Measurements from ENCODE around the gene JCHAIN.
"Not testable (repeated sequence)": the region's sequence is repeated elsewhere in the genome, so short reads cannot be mapped to it uniquely, and the experiment has no call there.

The JCHAIN gene

DNA sequence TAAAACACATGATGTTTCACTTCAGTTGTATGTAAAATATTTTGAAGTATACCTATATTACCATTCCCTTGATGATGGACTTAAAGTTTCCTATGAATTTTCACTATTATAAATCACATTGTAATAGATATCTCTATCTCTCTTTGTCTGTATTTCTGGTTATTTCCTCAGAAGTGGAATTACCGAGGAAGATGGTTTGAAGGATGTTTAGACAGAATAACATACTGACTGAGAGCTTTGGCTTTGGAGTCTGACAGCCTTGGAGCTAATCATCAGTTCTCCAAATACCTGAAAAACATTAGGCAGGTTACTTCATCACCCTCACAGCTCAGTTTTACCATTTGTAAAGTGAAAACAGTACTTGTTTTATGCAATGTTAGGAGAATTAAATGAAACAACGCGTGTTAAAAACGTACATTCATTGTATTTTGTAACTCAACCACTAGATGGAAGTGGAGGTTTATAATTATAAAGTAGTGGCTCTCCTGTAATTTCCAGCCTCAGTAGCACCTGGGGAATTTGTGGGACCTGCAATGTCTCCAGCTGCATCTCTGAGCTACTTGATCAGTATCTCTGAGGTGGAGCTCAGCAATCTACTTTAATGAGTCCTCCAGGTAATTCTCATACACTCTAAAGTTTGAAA is 14.3 kb downstream of the JCHAIN start:
- ATAC-seq (replicated peaks) = peak; percentile 46
- peaks cover 0 to 3% of the 10 kb centered on the region in 2 donors for H3K4me1 Mint-ChIP-seq (ENCODE audit: low read depth in 2 of 2)

DNA sequence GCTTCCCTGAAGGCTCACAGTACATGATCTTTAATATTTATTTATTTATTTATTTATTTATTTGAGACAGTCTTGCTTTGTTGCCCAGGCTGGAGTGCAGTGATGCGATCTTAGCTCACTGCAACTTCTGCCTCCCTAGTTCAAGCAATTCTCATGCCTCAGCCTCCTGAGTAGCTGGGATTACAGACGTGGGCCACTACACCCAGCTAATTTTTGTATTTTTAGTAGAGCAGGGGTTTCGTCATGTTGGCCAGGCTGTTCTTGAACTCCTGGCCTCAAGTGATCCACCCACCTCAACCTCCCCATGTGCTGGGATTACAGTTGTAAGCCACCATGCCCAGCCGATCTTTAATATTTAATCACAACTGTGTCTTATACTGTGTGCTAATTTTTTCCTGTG is 15.6 kb downstream of the JCHAIN start:
- H3K36me3 Mint-ChIP-seq (ENCODE audit: insufficient read depth); H3K4me3 Mint-ChIP-seq: not testable (repeated sequence)

More for the DNA sequence above, 14.3 kb downstream of the JCHAIN start:
- H3K4me3 Mint-ChIP-seq = no peak overlapping the region
- no peaks in the 10 kb centered on the region for H3K36me3 Mint-ChIP-seq (ENCODE audit: insufficient read depth)
- no peak for DNase-seq
- peaks cover 0 to 14% of the 10 kb centered on the region in 2 donors for H3K27me3 Mint-ChIP-seq
- no peak overlapping the region for H3K27ac Mint-ChIP-seq
- H3K9me3 Mint-ChIP-seq = no peaks in the 10 kb centered on the region

DNA sequence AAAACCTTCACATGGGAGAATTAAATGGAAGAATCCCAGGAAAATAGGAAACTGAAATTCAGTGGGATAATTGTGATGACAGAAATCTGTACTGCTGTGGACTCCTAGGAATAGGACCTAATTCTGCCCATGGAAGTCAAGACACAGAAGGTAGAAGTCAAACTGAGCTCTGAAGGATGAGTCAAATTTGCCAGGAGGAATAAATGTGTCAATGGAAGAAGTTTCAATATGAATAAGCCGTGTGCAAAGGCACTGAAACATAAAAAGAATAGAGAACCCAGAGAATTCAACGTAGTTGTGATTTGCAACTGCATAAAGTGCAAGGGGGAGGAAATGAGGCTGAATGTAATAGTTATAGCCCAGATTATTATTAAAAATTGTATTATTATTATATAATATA is 26.1 kb downstream of the JCHAIN start:
- Mint-ChIP-seq H3K9me3 (no peaks in the 10 kb centered on the region), H3K36me3 (ENCODE audit: insufficient read depth) (no peaks in the 10 kb centered on the region), H3K27ac (no peak overlapping the region), H3K4me1 (ENCODE audit: low read depth in 2 of 2) (no peaks in the 10 kb centered on the region), H3K27me3 (peaks cover 6 to 18% of the 10 kb centered on the region in 2 donors), H3K4me3 (no peak overlapping the region)
- ATAC-seq (replicated peaks) = no peak
- DNase-seq = no peak

More for the DNA sequence above, 15.6 kb downstream of the JCHAIN start:
- H3K27ac Mint-ChIP-seq; H3K9me3 Mint-ChIP-seq; ATAC-seq (replicated peaks); DNase-seq; H3K4me1 Mint-ChIP-seq (ENCODE audit: low read depth in 2 of 2): not testable (repeated sequence)
- peaks cover 0 to 14% of the 10 kb centered on the region in 2 donors for H3K27me3 Mint-ChIP-seq

DNA sequence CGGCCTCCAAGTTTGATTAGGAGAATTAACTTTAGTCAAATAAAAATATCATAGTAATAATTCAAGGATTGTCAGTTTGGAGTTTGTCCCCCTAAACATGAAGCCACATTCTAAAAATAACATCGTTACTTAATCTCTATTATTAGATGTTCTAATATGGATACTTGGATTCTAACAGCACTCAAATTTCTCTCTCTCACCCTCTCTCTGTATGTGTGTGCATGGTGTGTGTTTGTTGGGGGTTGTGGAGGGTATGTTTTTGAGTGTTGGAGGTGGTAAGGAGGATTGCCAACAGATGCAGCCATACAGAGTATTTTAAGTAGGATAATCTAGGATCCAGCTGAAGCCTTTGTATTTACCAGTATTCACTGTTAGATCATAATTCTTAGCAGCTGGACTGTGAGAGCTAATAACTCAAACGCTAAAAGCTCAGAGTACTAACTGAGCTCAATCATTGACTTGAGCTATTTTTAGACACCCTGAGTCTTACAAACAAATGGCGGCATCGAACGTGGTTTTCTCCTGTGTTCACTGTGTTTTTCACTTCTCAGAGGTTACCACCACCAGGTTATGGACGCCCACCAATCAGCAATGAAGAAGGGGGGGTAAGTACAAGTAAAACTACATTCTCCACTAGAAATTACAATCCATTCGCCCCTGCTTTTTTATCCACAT is 28.9 kb downstream of the JCHAIN start:
- no peak for DNase-seq
- H3K27me3 Mint-ChIP-seq = peaks cover 25 to 28% of the 10 kb centered on the region in 2 donors

DNA sequence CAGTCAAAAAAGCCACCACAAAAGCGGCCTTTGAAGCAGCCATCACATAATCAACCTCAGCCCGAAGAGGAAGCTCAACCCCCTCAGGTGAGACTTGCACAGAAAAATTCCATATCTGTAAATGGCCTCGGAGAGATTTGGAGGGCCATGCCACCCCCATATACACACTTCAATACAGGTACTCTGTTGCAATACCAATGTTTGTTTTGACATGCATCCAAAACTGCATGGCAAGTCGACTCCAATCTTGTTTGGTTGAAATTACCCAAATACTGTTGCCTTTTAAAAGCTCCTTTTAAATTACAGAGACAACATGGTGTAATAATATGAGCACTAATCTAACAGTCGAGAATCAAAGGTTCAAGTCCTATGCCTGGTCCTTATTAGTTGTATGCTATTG is 31.8 kb downstream of the JCHAIN start:
- Mint-ChIP-seq H3K9me3 (no peaks in the 10 kb centered on the region), H3K27me3 (peaks cover 16 to 23% of the 10 kb centered on the region in 2 donors), H3K4me3 (no peak overlapping the region), H3K36me3 (ENCODE audit: insufficient read depth) (peaks cover 2% of the 10 kb centered on the region), H3K27ac (no peak overlapping the region), H3K4me1 (ENCODE audit: low read depth in 2 of 2) (no peaks in the 10 kb centered on the region)
- DNase-seq = no peak
- no peak for ATAC-seq (replicated peaks)

More for the DNA sequence above, 28.9 kb downstream of the JCHAIN start:
- ATAC-seq (replicated peaks) = no peak
- no peaks in the 10 kb centered on the region for H3K9me3 Mint-ChIP-seq
- no peaks in the 10 kb centered on the region for H3K4me1 Mint-ChIP-seq (ENCODE audit: low read depth in 2 of 2)
- no peaks in the 10 kb centered on the region for H3K36me3 Mint-ChIP-seq (ENCODE audit: insufficient read depth)
- H3K27ac Mint-ChIP-seq = no peak overlapping the region
- H3K4me3 Mint-ChIP-seq = no peak overlapping the region

DNA sequence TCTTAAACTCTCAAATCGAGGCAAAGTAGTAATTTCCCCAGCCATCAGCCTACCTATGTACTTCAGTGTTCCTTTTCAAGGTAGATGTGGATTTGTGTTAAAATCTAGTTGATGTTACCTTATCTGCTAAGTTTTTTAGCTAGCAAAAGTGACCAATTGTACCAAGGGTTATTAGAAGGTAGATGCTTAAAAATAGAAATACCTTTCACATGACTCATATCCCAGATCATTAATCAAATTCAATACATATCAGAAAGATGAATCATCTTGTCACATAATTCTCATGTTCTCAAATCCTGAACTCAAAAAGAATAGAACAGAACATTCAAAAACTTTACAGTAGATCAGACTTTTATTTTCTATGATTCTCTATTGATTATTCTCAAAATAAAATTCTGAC is 34.3 kb downstream of the JCHAIN start:
- ATAC-seq (replicated peaks) (no peak), DNase-seq (no peak)
- H3K27me3 Mint-ChIP-seq = peaks cover 10 to 19% of the 10 kb centered on the region in 2 donors
- H3K4me3 Mint-ChIP-seq = no peak overlapping the region
- no peak overlapping the region for H3K27ac Mint-ChIP-seq
- no peaks in the 10 kb centered on the region for H3K4me1 Mint-ChIP-seq (ENCODE audit: low read depth in 2 of 2)
- H3K9me3 Mint-ChIP-seq = no peaks in the 10 kb centered on the region
- H3K36me3 Mint-ChIP-seq (ENCODE audit: insufficient read depth) = peaks cover 2% of the 10 kb centered on the region

DNA sequence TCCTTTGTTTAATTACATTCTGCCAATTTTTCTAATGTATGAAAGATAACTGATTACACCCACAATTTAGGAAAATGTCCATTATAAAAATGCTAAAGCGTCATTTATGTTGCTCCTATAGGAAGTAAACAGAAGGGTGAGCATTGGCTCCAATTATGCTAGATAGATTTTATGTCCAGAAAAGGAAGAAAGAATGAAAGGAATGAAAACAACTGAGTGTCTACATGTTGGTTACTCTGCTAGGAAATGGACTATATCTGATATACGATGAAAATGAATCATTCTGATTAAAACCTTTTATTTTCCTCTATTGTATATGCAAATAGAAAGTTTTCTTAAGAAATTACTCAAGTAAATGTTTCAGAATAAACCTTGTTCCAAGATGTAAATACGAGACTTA is 36.1 kb downstream of the JCHAIN start:
- Mint-ChIP-seq H3K27ac (no peak overlapping the region), H3K27me3 (peaks cover 10 to 19% of the 10 kb centered on the region in 2 donors), H3K36me3 (ENCODE audit: insufficient read depth) (peaks cover 2% of the 10 kb centered on the region), H3K4me1 (ENCODE audit: low read depth in 2 of 2) (no peaks in the 10 kb centered on the region), H3K9me3 (no peaks in the 10 kb centered on the region), H3K4me3 (no peak overlapping the region)
- no peak for ATAC-seq (replicated peaks)
- DNase-seq = no peak

DNA sequence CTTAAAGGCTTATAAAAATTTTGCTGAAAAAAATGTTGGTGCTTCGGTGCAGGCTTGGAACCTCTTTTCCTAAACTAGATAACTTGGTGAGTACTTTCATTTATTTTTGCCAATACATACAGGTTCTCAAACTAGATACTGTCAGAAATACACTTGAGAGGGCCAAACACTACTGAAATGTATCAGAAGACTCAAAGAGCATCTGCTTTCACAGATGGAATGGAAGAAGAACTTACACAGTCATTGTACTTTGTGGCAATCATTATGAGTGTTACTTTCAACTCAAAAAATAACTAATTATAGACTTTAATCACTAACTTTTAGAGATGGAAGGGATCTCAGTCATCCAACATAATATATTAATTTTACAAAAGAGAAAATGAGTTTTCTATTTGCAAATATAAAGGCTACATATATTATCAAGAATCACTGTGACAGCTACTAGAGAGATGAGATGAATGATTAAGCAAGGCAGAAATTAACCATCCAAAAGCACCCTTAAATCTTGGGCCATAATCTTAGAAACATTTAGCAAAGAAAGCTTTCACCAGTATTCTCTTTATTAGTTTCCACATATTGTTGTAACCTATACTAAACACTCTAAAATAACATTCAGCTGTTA is 36.7 kb downstream of the JCHAIN start:
- peaks cover 2% of the 10 kb centered on the region for H3K36me3 Mint-ChIP-seq (ENCODE audit: insufficient read depth)
- H3K27ac Mint-ChIP-seq = no peak overlapping the region
- H3K4me1 Mint-ChIP-seq (ENCODE audit: low read depth in 2 of 2) = no peaks in the 10 kb centered on the region
- DNase-seq (no peak), ATAC-seq (replicated peaks) (no peak)
- H3K4me3 Mint-ChIP-seq = no peak overlapping the region
- no peaks in the 10 kb centered on the region for H3K9me3 Mint-ChIP-seq
- H3K27me3 Mint-ChIP-seq = peaks cover 7 to 16% of the 10 kb centered on the region in 2 donors

DNA sequence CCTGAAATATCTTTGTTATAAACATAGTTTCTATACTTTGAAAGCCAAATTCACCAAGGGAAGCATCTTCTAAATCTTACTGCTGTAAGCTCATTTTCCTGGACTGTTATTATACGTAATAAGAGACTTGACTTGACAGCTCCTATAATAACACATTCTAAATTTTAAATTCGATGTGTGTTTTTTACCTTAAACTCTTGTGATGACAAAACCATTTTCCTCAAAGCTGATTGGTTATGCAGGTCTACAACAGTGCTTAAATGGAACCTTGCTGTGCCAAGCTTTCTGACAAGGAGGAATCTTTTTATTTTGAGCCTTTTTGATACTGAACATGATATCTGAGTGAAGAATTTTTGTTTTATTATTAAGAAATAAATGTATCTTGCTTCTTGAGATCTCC is 37.9 kb downstream of the JCHAIN start, which contains the start of gene ENAM:
Gene ENAM (plus strand): TSS at position 301 of the 400 bp plus-strand sequence. CDS start 757 bp downstream, outside the sequence.
- Mint-ChIP-seq H3K4me3 (no peak within 1 kb of the TSS), H3K36me3 (ENCODE audit: insufficient read depth) (peaks cover 2% of the 10 kb centered on the region), H3K4me1 (ENCODE audit: low read depth in 2 of 2) (no peaks in the 10 kb centered on the region), H3K9me3 (no peaks in the 10 kb centered on the region), H3K27me3 (peaks cover 0 to 5% of the 10 kb centered on the region in 2 donors), H3K27ac (no peak within 1 kb of the TSS)
- ATAC-seq (replicated peaks) (no peak), DNase-seq (no peak)

DNA sequence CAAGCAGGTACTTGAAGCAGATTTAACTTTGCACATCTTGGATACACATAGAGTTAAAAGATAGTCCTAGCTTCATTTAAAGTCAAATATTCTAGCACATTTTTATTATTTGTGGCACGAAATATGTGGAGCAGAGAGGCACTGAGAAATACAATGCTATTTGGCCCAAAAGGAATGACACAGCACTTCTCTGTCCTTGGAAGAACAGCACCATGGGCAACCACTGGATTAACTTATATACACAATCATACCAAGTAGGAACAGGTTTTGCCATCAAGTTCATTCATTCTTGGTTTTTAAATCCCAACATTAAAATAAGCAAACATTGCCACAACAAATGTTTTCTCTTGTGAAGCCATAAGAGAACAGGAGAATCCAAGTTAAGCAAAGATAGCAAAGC is 38.7 kb downstream of the JCHAIN start:
- DNase-seq = no peak
- Mint-ChIP-seq H3K27me3 (no peaks in the 10 kb centered on the region), H3K9me3 (no peaks in the 10 kb centered on the region), H3K27ac (no peak overlapping the region), H3K4me1 (ENCODE audit: low read depth in 2 of 2) (no peaks in the 10 kb centered on the region), H3K4me3 (no peak overlapping the region), H3K36me3 (ENCODE audit: insufficient read depth) (peaks cover 2% of the 10 kb centered on the region)
- no peak for ATAC-seq (replicated peaks)

DNA sequence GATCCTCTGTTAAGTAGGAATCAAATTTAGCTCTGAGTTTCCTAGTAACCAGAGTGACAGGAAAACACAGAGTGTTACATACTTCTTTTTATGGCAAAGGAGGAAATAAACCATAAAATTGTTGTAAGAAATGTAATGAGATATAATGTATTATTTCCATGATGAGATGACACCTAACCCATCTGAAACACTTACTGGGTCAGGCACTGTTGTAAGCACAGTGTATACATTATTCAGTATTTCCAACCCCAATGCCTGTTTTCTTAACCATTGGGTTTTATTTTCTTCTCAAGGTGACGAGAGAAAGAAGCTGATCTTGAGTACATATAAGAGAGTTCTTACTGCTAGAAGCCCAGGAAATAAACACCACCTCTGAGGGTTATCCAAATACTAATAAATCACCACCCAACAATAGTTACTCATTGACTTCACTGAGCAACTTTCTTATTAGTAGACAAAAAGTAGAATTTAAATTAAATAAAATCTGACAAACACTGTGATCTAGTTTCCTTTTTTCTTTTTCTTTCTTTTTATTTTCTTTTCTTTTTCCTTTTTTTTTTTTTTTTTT is 42.0 kb downstream of the JCHAIN start:
- H3K4me1 Mint-ChIP-seq (ENCODE audit: low read depth in 2 of 2) = no peaks in the 10 kb centered on the region
- no peak overlapping the region for H3K4me3 Mint-ChIP-seq
- H3K36me3 Mint-ChIP-seq (ENCODE audit: insufficient read depth) = no peaks in the 10 kb centered on the region
- H3K27me3 Mint-ChIP-seq = no peaks in the 10 kb centered on the region
- ATAC-seq (replicated peaks) (peak; percentile 54), DNase-seq (no peak)
- no peak overlapping the region for H3K27ac Mint-ChIP-seq
- H3K9me3 Mint-ChIP-seq = no peaks in the 10 kb centered on the region

DNA sequence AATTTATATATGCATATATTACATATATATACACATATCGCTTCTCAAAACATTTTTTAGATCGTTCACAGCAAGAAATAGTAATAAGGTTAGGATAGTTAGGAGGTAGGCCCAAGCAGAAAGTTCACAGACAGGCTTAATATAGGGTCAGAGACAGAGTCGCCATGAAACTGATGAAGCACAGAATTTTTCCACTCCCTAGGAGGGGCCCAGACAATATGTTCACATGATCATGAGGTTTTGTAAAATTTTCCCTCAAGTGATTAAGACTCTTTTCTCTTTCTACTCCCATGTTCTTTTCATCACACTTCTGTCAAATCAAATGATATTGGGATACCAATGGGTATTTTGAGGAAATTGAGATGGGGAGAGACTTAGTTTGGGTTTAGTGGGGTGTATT is 43.0 kb downstream of the JCHAIN start:
- H3K9me3 Mint-ChIP-seq = no peaks in the 10 kb centered on the region
- H3K27me3 Mint-ChIP-seq = no peaks in the 10 kb centered on the region
- DNase-seq (no peak), ATAC-seq (replicated peaks) (peak; percentile 40)
- no peak overlapping the region for H3K27ac Mint-ChIP-seq
- no peaks in the 10 kb centered on the region for H3K36me3 Mint-ChIP-seq (ENCODE audit: insufficient read depth)
- H3K4me3 Mint-ChIP-seq = no peak overlapping the region
- H3K4me1 Mint-ChIP-seq (ENCODE audit: low read depth in 2 of 2) = no peaks in the 10 kb centered on the region

DNA sequence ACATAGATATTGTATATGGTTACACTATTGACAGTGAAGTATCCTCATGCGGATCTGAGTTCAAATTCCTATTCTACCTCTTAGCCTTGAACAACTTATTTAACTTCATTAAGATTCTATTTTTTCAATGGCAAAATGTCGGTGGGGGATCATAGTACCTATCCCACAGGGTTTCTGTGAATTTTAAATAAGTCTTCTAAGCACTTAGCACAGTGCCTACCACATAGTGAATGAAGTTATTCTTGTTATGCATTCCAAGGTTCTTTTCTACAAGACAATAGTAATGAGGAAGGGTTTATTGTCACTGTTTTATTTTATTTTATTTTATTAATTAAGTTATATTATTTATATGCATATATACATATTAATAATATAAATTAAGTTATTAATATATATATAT is 46.5 kb downstream of the JCHAIN start:
- peak; percentile 36 for ATAC-seq (replicated peaks)
- Mint-ChIP-seq H3K4me1 (ENCODE audit: low read depth in 2 of 2) (no peaks in the 10 kb centered on the region), H3K27me3 (no peaks in the 10 kb centered on the region), H3K36me3 (ENCODE audit: insufficient read depth) (no peaks in the 10 kb centered on the region), H3K9me3 (no peaks in the 10 kb centered on the region), H3K27ac (no peak overlapping the region), H3K4me3 (no peak overlapping the region)
- DNase-seq = no peak

Data from effector memory CD8-positive, alpha-beta T cell (primary cell).